ENCODE data around the gene ZXDC. TPM values are rescaled to one million over a fixed set of nuclear protein-coding genes. Genes with fewer than 3 reads are reported as not detected.

Gene ZXDC
- total RNA-seq, 2 donors from 2014 or later: 26.5 to 27.0 TPM

- Mint-ChIP-seq H3K27me3 (peaks cover 48% of the 10 kb centered on the region), H3K4me3 (no peak overlapping the region), H3K36me3 (ENCODE audit: low read depth) (no peaks in the 10 kb centered on the region), H3K27ac (no peak overlapping the region), H3K9me3 (no peaks in the 10 kb centered on the region), H3K4me1 (no peaks in the 10 kb centered on the region)
- ATAC-seq (replicated peaks): no peak
These were observed 62.6 kb downstream of the ZXDC start for GRCh38 chr3:126412841-126413692.

GRCh38 chr3:126408099-126408498 is 67.6 kb downstream of the ZXDC start:
- no peak for ATAC-seq (replicated peaks)
- Mint-ChIP-seq H3K36me3 (ENCODE audit: low read depth) (no peaks in the 10 kb centered on the region), H3K4me1 (no peaks in the 10 kb centered on the region), H3K27me3 (peaks cover 47% of the 10 kb centered on the region), H3K9me3 (no peaks in the 10 kb centered on the region), H3K27ac (no peak overlapping the region), H3K4me3 (no peak overlapping the region)

GRCh38 chr3:126407412-126408044 is 68.2 kb downstream of the ZXDC start:
- Mint-ChIP-seq H3K9me3 (no peaks in the 10 kb centered on the region), H3K27me3 (peaks cover 48% of the 10 kb centered on the region), H3K27ac (no peak overlapping the region), H3K4me1 (no peaks in the 10 kb centered on the region), H3K4me3 (no peak overlapping the region), H3K36me3 (ENCODE audit: low read depth) (no peaks in the 10 kb centered on the region)
- no peak for ATAC-seq (replicated peaks)

- no peak overlapping the region for H3K4me3 Mint-ChIP-seq
- H3K4me1 Mint-ChIP-seq: no peaks in the 10 kb centered on the region
- no peaks in the 10 kb centered on the region for H3K36me3 Mint-ChIP-seq (ENCODE audit: low read depth)
- H3K9me3 Mint-ChIP-seq: no peaks in the 10 kb centered on the region
- ATAC-seq (replicated peaks): no peak
- H3K27ac Mint-ChIP-seq: no peak overlapping the region
- H3K27me3 Mint-ChIP-seq: peaks cover 47% of the 10 kb centered on the region
These were observed 69.0 kb downstream of the ZXDC start for GRCh38 chr3:126406389-126407296.

- no peaks in the 10 kb centered on the region for H3K4me1 Mint-ChIP-seq
- no peaks in the 10 kb centered on the region for H3K36me3 Mint-ChIP-seq (ENCODE audit: low read depth)
- H3K27me3 Mint-ChIP-seq: peaks cover 32% of the 10 kb centered on the region
- no peak for ATAC-seq (replicated peaks)
- H3K4me3 Mint-ChIP-seq: no peak overlapping the region
- no peak overlapping the region for H3K27ac Mint-ChIP-seq
- no peaks in the 10 kb centered on the region for H3K9me3 Mint-ChIP-seq
These were observed 72.9 kb downstream of the ZXDC start for GRCh38 chr3:126402666-126403302.

- Mint-ChIP-seq H3K27ac (no peak overlapping the region), H3K36me3 (ENCODE audit: low read depth) (no peaks in the 10 kb centered on the region), H3K4me1 (no peaks in the 10 kb centered on the region), H3K27me3 (peaks cover 31% of the 10 kb centered on the region), H3K9me3 (no peaks in the 10 kb centered on the region), H3K4me3 (no peak overlapping the region)
- no peak for ATAC-seq (replicated peaks)
These were observed 73.5 kb downstream of the ZXDC start for GRCh38 chr3:126402178-126402577.

- Mint-ChIP-seq H3K9me3 (no peaks in the 10 kb centered on the region), H3K4me1 (no peaks in the 10 kb centered on the region), H3K4me3 (no peak overlapping the region), H3K27me3 (peaks cover 27% of the 10 kb centered on the region), H3K36me3 (ENCODE audit: low read depth) (no peaks in the 10 kb centered on the region), H3K27ac (no peak overlapping the region)
- ATAC-seq (replicated peaks): no peak
These were observed 74.0 kb downstream of the ZXDC start for GRCh38 chr3:126401611-126402160.

GRCh38 chr3:126399756-126400155 is 75.9 kb downstream of the ZXDC start:
- Mint-ChIP-seq H3K27ac (no peak overlapping the region), H3K4me1 (no peaks in the 10 kb centered on the region), H3K9me3 (no peaks in the 10 kb centered on the region), H3K36me3 (ENCODE audit: low read depth) (no peaks in the 10 kb centered on the region), H3K4me3 (no peak overlapping the region), H3K27me3 (peaks cover 24% of the 10 kb centered on the region)
- no peak for ATAC-seq (replicated peaks)

- peaks cover 25% of the 10 kb centered on the region for H3K27me3 Mint-ChIP-seq
- H3K9me3 Mint-ChIP-seq: no peaks in the 10 kb centered on the region
- ATAC-seq (replicated peaks): no peak
- no peaks in the 10 kb centered on the region for H3K4me1 Mint-ChIP-seq
- no peaks in the 10 kb centered on the region for H3K36me3 Mint-ChIP-seq (ENCODE audit: low read depth)
- no peak overlapping the region for H3K27ac Mint-ChIP-seq
- no peak overlapping the region for H3K4me3 Mint-ChIP-seq
These were observed 76.3 kb downstream of the ZXDC start for GRCh38 chr3:126399351-126399735.

- Mint-ChIP-seq H3K4me1 (no peaks in the 10 kb centered on the region), H3K27me3 (peaks cover 31% of the 10 kb centered on the region), H3K27ac (no peak overlapping the region), H3K4me3 (no peak overlapping the region), H3K9me3 (no peaks in the 10 kb centered on the region), H3K36me3 (ENCODE audit: low read depth) (no peaks in the 10 kb centered on the region)
- ATAC-seq (replicated peaks): no peak
These were observed 77.0 kb downstream of the ZXDC start for GRCh38 chr3:126398423-126399350.

- ATAC-seq (replicated peaks): no peak
- no peaks in the 10 kb centered on the region for H3K4me1 Mint-ChIP-seq
- H3K27ac Mint-ChIP-seq: no peak overlapping the region
- no peaks in the 10 kb centered on the region for H3K9me3 Mint-ChIP-seq
- no peak overlapping the region for H3K4me3 Mint-ChIP-seq
- no peaks in the 10 kb centered on the region for H3K36me3 Mint-ChIP-seq (ENCODE audit: low read depth)
- peaks cover 37% of the 10 kb centered on the region for H3K27me3 Mint-ChIP-seq
These were observed 77.9 kb downstream of the ZXDC start for GRCh38 chr3:126397610-126398422.

- Mint-ChIP-seq H3K9me3 (no peaks in the 10 kb centered on the region), H3K36me3 (ENCODE audit: low read depth) (no peaks in the 10 kb centered on the region), H3K27ac (no peak overlapping the region), H3K4me1 (no peaks in the 10 kb centered on the region), H3K4me3 (no peak overlapping the region), H3K27me3 (peaks cover 37% of the 10 kb centered on the region)
- no peak for ATAC-seq (replicated peaks)
These were observed 79.2 kb downstream of the ZXDC start for GRCh38 chr3:126396536-126396935.
